GM21786 (cell line): Measurements from ENCODE around the gene CCDC86.

Experiments used
- ATAC-seq: cut with Tn5 transposase; IDR thresholded peaks from one replicate; pipeline ENCODE4 v1.9.1; 2021; ENCODE audit not compliant: unreplicated experiment

Gene CCDC86

GRCh38 chr11:60852982-60853950, 11.4 kb downstream of the CCDC86 start:
- no peak for ATAC-seq

- ATAC-seq = no peak
Measured at GRCh38 chr11:60854140-60854846, 12.4 kb downstream of the CCDC86 start.

GRCh38 chr11:60854847-60855725, 13.2 kb downstream of the CCDC86 start:
- no peak for ATAC-seq

GRCh38 chr11:60855726-60856633, 14.1 kb downstream of the CCDC86 start, which contains the start of gene PTGDR2:
Gene PTGDR2 (minus strand): TSS chr11:60855950. CDS start chr11:60853722, 2,228 bp downstream.
- no peak for ATAC-seq

GRCh38 chr11:60857378-60858232, 15.7 kb downstream of the CCDC86 start:
- no peak for ATAC-seq

- ATAC-seq = no peak
Measured at GRCh38 chr11:60858236-60858635, 16.3 kb downstream of the CCDC86 start.

- ATAC-seq = no peak
Measured at GRCh38 chr11:60858731-60859464, 17.0 kb downstream of the CCDC86 start.

GRCh38 chr11:60859616-60860250, 17.8 kb downstream of the CCDC86 start:
- ATAC-seq = no peak

- no peak for ATAC-seq
Measured at GRCh38 chr11:60860943-60861342, 19.0 kb downstream of the CCDC86 start.

- ATAC-seq = no peak
Measured at GRCh38 chr11:60862171-60862570, 20.3 kb downstream of the CCDC86 start.

GRCh38 chr11:60863550-60864521, 21.9 kb downstream of the CCDC86 start:
- no peak for ATAC-seq

- ATAC-seq = no peak
Measured at GRCh38 chr11:60864856-60865513, 23.1 kb downstream of the CCDC86 start.

GRCh38 chr11:60866911-60867870, 25.3 kb downstream of the CCDC86 start, which contains the start of gene ZP1:
Gene ZP1 (plus strand): TSS chr11:60867542. CDS start chr11:60867562, 20 bp downstream.
- ATAC-seq = no peak

- ATAC-seq = no peak
Measured at GRCh38 chr11:60867871-60868681, 26.2 kb downstream of the CCDC86 start.
